ENCODE data around the gene DDX60.
"Not testable (repeated sequence)": the region's sequence is repeated elsewhere in the genome, so short reads cannot be mapped to it uniquely, and the experiment has no call there.

- TF ChIP-seq CTCF (conservative IDR thresholded peaks at IDR 0.05); EZH2 (IDR thresholded peaks at IDR 0.05; ENCODE audit: low read depth): not testable (repeated sequence)
Observed at GRCh38 chr4:168330575-168330974, 12.0 kb upstream of the DDX60 start.

Measured in PC-9 (cell line).